Sigmoid colon (tissue), 4 donors: Measurements from ENCODE around the gene UGT1A5.

ENCODE experiments used
- EP300 ChIP-seq, 4 donors: sonication (generic); formaldehyde crosslinking; IDR thresholded peaks; one replicate each; pipeline ENCODE4 v1.6.1; 2017; ENCODE audit warnings: antibody characterized with exemption in 4 of 4
- POLR2A ChIP-seq, 2 donors: fragments of 450-650 bp; IDR thresholded peaks; one replicate each; pipeline ENCODE4 v1.6.1; 2016; ENCODE audit warnings: antibody characterized with exemption in 2 of 2, mild to moderate bottlenecking in 2 of 2, moderate library complexity in 2 of 2
- TF ChIP-seq, protein P1 (sequence below), 4 experiments: fragments of 450-650 bp in 3 of 4; fragments of 200-600 bp in 1 of 4; IDR thresholded peaks; one replicate each; pipeline ENCODE4 v1.5.1; 2016 to 2019; ENCODE audit warnings: antibody characterized with exemption in 4 of 4, mild to moderate bottlenecking in 3 of 4, moderate library complexity in 2 of 4

GRCh38 chr2:233799087-233799665 lies 86.5 kb downstream of the UGT1A5 start:
- TF ChIP-seq, protein P1, sequence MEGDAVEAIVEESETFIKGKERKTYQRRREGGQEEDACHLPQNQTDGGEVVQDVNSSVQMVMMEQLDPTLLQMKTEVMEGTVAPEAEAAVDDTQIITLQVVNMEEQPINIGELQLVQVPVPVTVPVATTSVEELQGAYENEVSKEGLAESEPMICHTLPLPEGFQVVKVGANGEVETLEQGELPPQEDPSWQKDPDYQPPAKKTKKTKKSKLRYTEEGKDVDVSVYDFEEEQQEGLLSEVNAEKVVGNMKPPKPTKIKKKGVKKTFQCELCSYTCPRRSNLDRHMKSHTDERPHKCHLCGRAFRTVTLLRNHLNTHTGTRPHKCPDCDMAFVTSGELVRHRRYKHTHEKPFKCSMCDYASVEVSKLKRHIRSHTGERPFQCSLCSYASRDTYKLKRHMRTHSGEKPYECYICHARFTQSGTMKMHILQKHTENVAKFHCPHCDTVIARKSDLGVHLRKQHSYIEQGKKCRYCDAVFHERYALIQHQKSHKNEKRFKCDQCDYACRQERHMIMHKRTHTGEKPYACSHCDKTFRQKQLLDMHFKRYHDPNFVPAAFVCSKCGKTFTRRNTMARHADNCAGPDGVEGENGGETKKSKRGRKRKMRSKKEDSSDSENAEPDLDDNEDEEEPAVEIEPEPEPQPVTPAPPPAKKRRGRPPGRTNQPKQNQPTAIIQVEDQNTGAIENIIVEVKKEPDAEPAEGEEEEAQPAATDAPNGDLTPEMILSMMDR (IDR thresholded peaks at IDR 0.05) = no peak
- TF ChIP-seq POLR2A (IDR thresholded peaks at IDR 0.05) (no peak), EP300 (IDR thresholded peaks at IDR 0.05) (no peak)
